H9 (cell line): Measurements from ENCODE around the gene IGF1R. TPM values are rescaled to one million over a fixed set of nuclear protein-coding genes. Genes with fewer than 3 reads are reported as not detected.

Source experiments
- DNase-seq: peaks from one replicate; pipeline ENCODE4 v3.0.0-alpha.2; 2017
- H2AFZ ChIP-seq: one replicate; pipeline ENCODE4 v1.6.1; 2013; ENCODE audit warnings: mild to moderate bottlenecking, low read length, control low read depth, moderate library complexity
- H2AK5ac ChIP-seq: 2 replicates; pipeline ENCODE4 v1.6.1; 2013; ENCODE audit warnings: low read length, control low read depth, mixed read lengths; ENCODE audit not compliant: insufficient read length
- H2BK120ac ChIP-seq: one replicate; pipeline ENCODE4 v1.6.1; 2013; ENCODE audit warnings: low read depth, mild to moderate bottlenecking, low read length, control low read depth, inconsistent platforms; ENCODE audit not compliant: poor library complexity, severe bottlenecking
- H2BK12ac ChIP-seq: 2 replicates; pipeline ENCODE4 v1.6.1; 2013; ENCODE audit warnings: low read length, control low read depth, mixed read lengths, low read depth; ENCODE audit not compliant: insufficient read length
- H2BK15ac ChIP-seq: 2 replicates; pipeline ENCODE4 v1.6.1; 2013; ENCODE audit warnings: low read depth, low read length, control low read depth
- H2BK20ac ChIP-seq: one replicate; pipeline ENCODE4 v1.6.1; 2013; ENCODE audit warnings: low read depth, mild to moderate bottlenecking, low read length, control low read depth, inconsistent platforms; ENCODE audit not compliant: poor library complexity, severe bottlenecking
- H2BK5ac ChIP-seq: 2 replicates; pipeline ENCODE4 v1.6.1; 2013; ENCODE audit warnings: low read length, control low read depth, mixed read lengths; ENCODE audit not compliant: insufficient read length
- H3K14ac ChIP-seq: 2 replicates; pipeline ENCODE4 v1.6.1; 2013; ENCODE audit warnings: low read length, control low read depth; ENCODE audit not compliant: insufficient read depth
- H3K18ac ChIP-seq: 2 replicates; pipeline ENCODE4 v1.6.1; 2013; ENCODE audit warnings: low read depth, mild to moderate bottlenecking, mixed read lengths, low read length, control low read depth; ENCODE audit not compliant: insufficient read length
- H3K23ac ChIP-seq: 2 replicates; pipeline ENCODE4 v1.6.1; 2013; ENCODE audit warnings: low read length, control low read depth, mixed read lengths, low read depth; ENCODE audit not compliant: insufficient read length
- H3K23me2 ChIP-seq: 2 replicates; pipeline ENCODE4 v1.6.1; 2013; ENCODE audit warnings: low read depth, mild to moderate bottlenecking, mixed read lengths, low read length, control low read depth; ENCODE audit not compliant: insufficient read length, poor library complexity, severe bottlenecking
- H3K27ac ChIP-seq: 2 replicates; pipeline ENCODE4 v1.5.1; 2013; ENCODE audit warnings: low read length, control low read depth, mixed read lengths, low read depth; ENCODE audit not compliant: insufficient read length
- H3K27me3 ChIP-seq: 2 replicates; pipeline ENCODE4 v1.6.1; 2013; ENCODE audit warnings: low read length, control low read depth, inconsistent platforms; ENCODE audit not compliant: insufficient read depth
- H3K4ac ChIP-seq: 2 replicates; pipeline ENCODE4 v1.6.1; 2013; ENCODE audit warnings: low read depth, mild to moderate bottlenecking, control low read depth, inconsistent platforms, low read length, moderate library complexity
- H3K4me1 ChIP-seq: 2 replicates; pipeline ENCODE4 v1.6.1; 2013; ENCODE audit warnings: low read length, control low read depth, inconsistent platforms; ENCODE audit not compliant: insufficient read depth
- H3K4me2 ChIP-seq: 2 replicates; pipeline ENCODE4 v1.6.1; 2013; ENCODE audit warnings: low read length, control low read depth, mixed read lengths; ENCODE audit not compliant: insufficient read length, insufficient read depth
- H3K56ac ChIP-seq: 2 replicates; pipeline ENCODE4 v1.6.1; 2013; ENCODE audit warnings: low read depth, mild to moderate bottlenecking, mixed read lengths, low read length, control low read depth; ENCODE audit not compliant: insufficient read length
- H3K79me1 ChIP-seq: 2 replicates; pipeline ENCODE4 v1.6.1; 2013; ENCODE audit warnings: low read depth, mild to moderate bottlenecking, moderate library complexity, low read length, control low read depth, inconsistent platforms; ENCODE audit not compliant: insufficient read depth, poor library complexity, severe bottlenecking
- H3K79me2 ChIP-seq: 2 replicates; pipeline ENCODE4 v1.6.1; 2013; ENCODE audit warnings: low read length, control low read depth, inconsistent platforms; ENCODE audit not compliant: insufficient read depth
- H3K9ac ChIP-seq: 2 replicates; pipeline ENCODE4 v1.6.1; 2013; ENCODE audit warnings: low read length, control low read depth, mixed read lengths; ENCODE audit not compliant: insufficient read length; ENCODE audit errors: extremely low read depth
- H3K9me3 ChIP-seq: one replicate; pipeline ENCODE4 v1.6.1; 2013; ENCODE audit warnings: low read depth, low read length, inconsistent platforms; ENCODE audit not compliant: control insufficient read depth
- H3T11ph ChIP-seq: one replicate; pipeline ENCODE4 v1.6.1; 2013; ENCODE audit warnings: mild to moderate bottlenecking, low read length, control low read depth, inconsistent platforms
- H4K20me1 ChIP-seq: one replicate; pipeline ENCODE4 v1.6.1; 2013; ENCODE audit not compliant: control insufficient read depth, insufficient read length, insufficient read depth
- H4K5ac ChIP-seq: 2 replicates; pipeline ENCODE4 v1.6.1; 2013; ENCODE audit warnings: low read depth, mild to moderate bottlenecking, mixed read lengths, low read length, control low read depth; ENCODE audit not compliant: insufficient read length
- H4K8ac ChIP-seq: replicated peaks from 2 replicates; pipeline ENCODE4 v1.6.1; 2013; ENCODE audit warnings: low read length, control low read depth, mixed read lengths, low read depth; ENCODE audit not compliant: insufficient read length
- H4K91ac ChIP-seq: 2 replicates; pipeline ENCODE4 v1.6.1; 2013; ENCODE audit warnings: low read depth, mild to moderate bottlenecking, moderate library complexity, mixed read lengths, low read length, control low read depth; ENCODE audit not compliant: insufficient read length
- H3K27ac Mint-ChIP-seq, 3 experiments: 2 replicates in 2 of 3; 3 replicates in 1 of 3; pipeline ENCODE4 v1.8.0; 2020 to 2021; ENCODE audit warnings: mixed read lengths in 3 of 3, mild to moderate bottlenecking in 1 of 3, moderate library complexity in 1 of 3
- H3K27me3 Mint-ChIP-seq: 2 replicates; pipeline ENCODE4 v1.8.0; 2021; ENCODE audit warnings: low read depth, mild to moderate bottlenecking, moderate library complexity, mixed read lengths
- H3K36me3 Mint-ChIP-seq, 3 experiments: 2 replicates in 2 of 3; 3 replicates in 1 of 3; pipeline ENCODE4 v1.8.0; 2020 to 2021; ENCODE audit warnings: low read depth in 3 of 3, mixed read lengths in 3 of 3; ENCODE audit not compliant: insufficient read depth in 1 of 3
- H3K4me1 Mint-ChIP-seq, 2 experiments: 2 replicates each; pipeline ENCODE4 v1.8.0; 2020; ENCODE audit warnings: mixed read lengths in 2 of 2
- H3K4me3 Mint-ChIP-seq, 2 experiments: 2 replicates in 1 of 2; 3 replicates in 1 of 2; pipeline ENCODE4 v1.8.0; 2020 to 2021; ENCODE audit warnings: mild to moderate bottlenecking in 2 of 2, mixed read lengths in 2 of 2, moderate library complexity in 1 of 2
- H3K9me3 Mint-ChIP-seq, 2 experiments: 2 replicates in 1 of 2; 3 replicates in 1 of 2; pipeline ENCODE4 v1.8.0; 2020; ENCODE audit warnings: mild to moderate bottlenecking in 2 of 2, mixed read lengths in 2 of 2, moderate library complexity in 1 of 2
- WGBS: extraction: QIAGEN DNeasy Blood & Tissue Kit; methylation state at CpG from one replicate; pipeline ENCODE4 v1.1.7; 2013; ENCODE audit warnings: missing lambda C conversion rate, low lambda C conversion rate, mixed read lengths; ENCODE audit not compliant: insufficient read length; ENCODE audit errors: extremely low coverage; 5-methylcytosine and 5-hydroxymethylcytosine counted together
- total RNA-seq: library from RNA; stranded (reverse); gene quantifications from 2 replicates; pipeline ENCODE4 v1.2.1, GENCODE V29; 2021
- TF ChIP-seq, protein P1 (sequence below): fragments of 200-600 bp; sonication (generic); conservative IDR thresholded peaks from 3 replicates; pipeline ENCODE4 v1.8.0; 2021; ENCODE audit warnings: antibody characterized with exemption, mild to moderate bottlenecking

IGF1R gene
- total RNA-seq, 1 experiment from 2014 or later: 70.0 TPM

- Histone ChIP-seq H3K79me1 (peaks cover 8% of the 10 kb centered on the region), H4K20me1 (no peaks in the 10 kb centered on the region), H3K4ac (no peak overlapping the region), H4K8ac (no peak overlapping the region), H3K79me2 (peaks cover 35% of the 10 kb centered on the region; the same call in 1 of the 2 replicates), H3K23me2 (peaks cover 4% of the 10 kb centered on the region), H3K23ac (no peak overlapping the region), H2BK12ac (no peak overlapping the region), H3K18ac (no peak overlapping the region), H3K27ac (no peak overlapping the region), H3K9me3 (no peaks in the 10 kb centered on the region), H2BK120ac (no peak overlapping the region), H3K27me3 (no peaks in the 10 kb centered on the region), H2AFZ (no peak overlapping the region), H3K4me2 (no peak overlapping the region), H4K5ac (no peak overlapping the region), H2BK20ac (no peak overlapping the region), H3K4me1 (peaks cover 27% of the 10 kb centered on the region; the same call in 1 of the 2 replicates), H2BK15ac (no peak overlapping the region), H2AK5ac (no peak overlapping the region), H2BK5ac (no peak overlapping the region), H3K9ac (no peak overlapping the region), H3K14ac (no peak overlapping the region; the same call in 1 of the 2 replicates), H3K56ac (no peak overlapping the region), H4K91ac (no peak overlapping the region), H3T11ph (no peak overlapping the region)
- Mint-ChIP-seq H3K27me3 (no peaks in the 10 kb centered on the region), H3K36me3 (no peaks in the 10 kb centered on the region), H3K27ac (peak overlapping the region in 2 of 3 experiments; percentile 45 to 85; a peak in 2 of 7 replicates), H3K4me1 (peaks cover 83 to 85% of the 10 kb centered on the region in 2 experiments), H3K9me3 (no peaks in the 10 kb centered on the region), H3K4me3 (no peak overlapping the region)
- TF ChIP-seq, protein P1, sequence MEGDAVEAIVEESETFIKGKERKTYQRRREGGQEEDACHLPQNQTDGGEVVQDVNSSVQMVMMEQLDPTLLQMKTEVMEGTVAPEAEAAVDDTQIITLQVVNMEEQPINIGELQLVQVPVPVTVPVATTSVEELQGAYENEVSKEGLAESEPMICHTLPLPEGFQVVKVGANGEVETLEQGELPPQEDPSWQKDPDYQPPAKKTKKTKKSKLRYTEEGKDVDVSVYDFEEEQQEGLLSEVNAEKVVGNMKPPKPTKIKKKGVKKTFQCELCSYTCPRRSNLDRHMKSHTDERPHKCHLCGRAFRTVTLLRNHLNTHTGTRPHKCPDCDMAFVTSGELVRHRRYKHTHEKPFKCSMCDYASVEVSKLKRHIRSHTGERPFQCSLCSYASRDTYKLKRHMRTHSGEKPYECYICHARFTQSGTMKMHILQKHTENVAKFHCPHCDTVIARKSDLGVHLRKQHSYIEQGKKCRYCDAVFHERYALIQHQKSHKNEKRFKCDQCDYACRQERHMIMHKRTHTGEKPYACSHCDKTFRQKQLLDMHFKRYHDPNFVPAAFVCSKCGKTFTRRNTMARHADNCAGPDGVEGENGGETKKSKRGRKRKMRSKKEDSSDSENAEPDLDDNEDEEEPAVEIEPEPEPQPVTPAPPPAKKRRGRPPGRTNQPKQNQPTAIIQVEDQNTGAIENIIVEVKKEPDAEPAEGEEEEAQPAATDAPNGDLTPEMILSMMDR: no peak
- WGBS: no CpG with 5 or more reads among the region's 10 CpGs
- no peak for DNase-seq
Measured at GRCh38 chr15:98855067-98855814, 206.9 kb downstream of the IGF1R start.
